Natural killer cell (primary cell): ENCODE data around the gene CCKAR. TPM values are rescaled to one million over a fixed set of nuclear protein-coding genes. Genes with fewer than 3 reads are reported as not detected.

Experiments
- ATAC-seq, 3 donors: fragments of 150-1000 bp in 2 of 3; fragments of 200-7000 bp in 1 of 3; cut with Tn5 transposase; 1 replicate in 1 of 3; 2 replicates in 2 of 3; pipeline ENCODE4 v1.10.0; 2021; ENCODE audit warnings: mild to moderate bottlenecking in 2 of 3, moderate library complexity in 2 of 3
- DNase-seq, 2 donors: peaks; one replicate each; pipeline versions ENCODE4 v3.0.0 to v3.0.0-alpha.2; 2013 to 2021; ENCODE audit warnings: mixed read lengths in 1 of 2
- H3K27ac ChIP-seq: one replicate; pipeline ENCODE4 v1.5.1; 2013; ENCODE audit warnings: mild to moderate bottlenecking, low read length
- H3K27me3 ChIP-seq: one replicate; pipeline ENCODE4 v1.6.1; 2013; ENCODE audit warnings: low read length; ENCODE audit not compliant: control insufficient read depth, insufficient read depth
- H3K36me3 ChIP-seq: one replicate; pipeline ENCODE4 v1.6.1; 2013; ENCODE audit warnings: low read length; ENCODE audit not compliant: control insufficient read depth, insufficient read depth
- H3K4me1 ChIP-seq: one replicate; pipeline ENCODE4 v1.6.1; 2013; ENCODE audit warnings: low read length; ENCODE audit not compliant: control insufficient read depth, insufficient read depth
- H3K4me3 ChIP-seq: one replicate; pipeline ENCODE4 v1.5.1; 2013; ENCODE audit warnings: low read length
- H3K9me3 ChIP-seq: one replicate; pipeline ENCODE4 v1.6.1; 2013; ENCODE audit warnings: low read length; ENCODE audit not compliant: control insufficient read depth, insufficient read depth
- H3K27ac Mint-ChIP-seq, 2 donors: one replicate each; pipeline ENCODE4 v1.8.0; 2022; ENCODE audit warnings: mild to moderate bottlenecking in 2 of 2, mixed read lengths in 2 of 2, moderate library complexity in 1 of 2
- H3K27me3 Mint-ChIP-seq, 2 donors: one replicate each; pipeline ENCODE4 v1.8.0; 2022; ENCODE audit warnings: low read depth in 2 of 2, mixed read lengths in 2 of 2
- H3K36me3 Mint-ChIP-seq: one replicate; pipeline ENCODE4 v1.8.0; 2022; ENCODE audit warnings: mixed read lengths
- H3K4me1 Mint-ChIP-seq, 2 donors: one replicate each; pipeline ENCODE4 v1.8.0; 2022; ENCODE audit warnings: mixed read lengths in 2 of 2
- H3K4me3 Mint-ChIP-seq: one replicate; pipeline ENCODE4 v1.8.0; 2022; ENCODE audit warnings: mild to moderate bottlenecking, moderate library complexity, mixed read lengths
- H3K9me3 Mint-ChIP-seq, 2 donors: one replicate each; pipeline ENCODE4 v1.8.0; 2022; ENCODE audit warnings: mixed read lengths in 2 of 2
- CTCF ChIP-seq: fragments of 200-600 bp; IDR thresholded peaks from one replicate; pipeline ENCODE4 v1.8.0; 2022; ENCODE audit warnings: antibody characterized with exemption
- WGBS: methylation state at CpG from one replicate; pipeline ENCODE4 v1.1.7; 2013; ENCODE audit warnings: missing lambda C conversion rate; ENCODE audit not compliant: insufficient coverage; 5-methylcytosine and 5-hydroxymethylcytosine counted together
- intact Hi-C: fragments of 100-400 bp; cut with micrococcal nuclease; formaldehyde crosslinking; loops from one replicate; pipeline ENCODE4 v1.14.2; 2022
- total RNA-seq, 4 donors: library from RNA; stranded (reverse); fragments of 120-200 nt in 1 of 4; gene quantifications; one replicate each; pipeline versions ENCODE4 v1.2.3 to v1.2.4, GENCODE V29; 2013 to 2022

Gene CCKAR
- total RNA-seq, 3 donors from 2014 or later (not counting 1 experiment from before 2014, with no cell fraction given), result not detected

- no peaks in the 10 kb centered on the region for H3K36me3 ChIP-seq
- H3K27ac Mint-ChIP-seq, result no peak overlapping the region
- 92% methylated on average over 10 of the region's 10 CpGs for WGBS
- H3K4me3 ChIP-seq, result no peak overlapping the region
- intact Hi-C loops, result no loop called here
- no peaks in the 10 kb centered on the region for H3K4me1 Mint-ChIP-seq
- H3K9me3 ChIP-seq, result no peaks in the 10 kb centered on the region
- H3K27me3 ChIP-seq, result no peaks in the 10 kb centered on the region
- no peak overlapping the region for H3K27ac ChIP-seq
- no peaks in the 10 kb centered on the region for H3K36me3 Mint-ChIP-seq
- H3K4me1 ChIP-seq, result no peaks in the 10 kb centered on the region
- peaks cover 0 to 11% of the 10 kb centered on the region in 2 donors for H3K27me3 Mint-ChIP-seq
- TF ChIP-seq CTCF, result no peak
- H3K9me3 Mint-ChIP-seq, result no peaks in the 10 kb centered on the region
- H3K4me3 Mint-ChIP-seq, result no peak overlapping the region
- no peak for DNase-seq
- ATAC-seq, result no peak
Measured at GRCh38 chr4:26466578-26467270, 23.6 kb downstream of the CCKAR start.

DNA sequence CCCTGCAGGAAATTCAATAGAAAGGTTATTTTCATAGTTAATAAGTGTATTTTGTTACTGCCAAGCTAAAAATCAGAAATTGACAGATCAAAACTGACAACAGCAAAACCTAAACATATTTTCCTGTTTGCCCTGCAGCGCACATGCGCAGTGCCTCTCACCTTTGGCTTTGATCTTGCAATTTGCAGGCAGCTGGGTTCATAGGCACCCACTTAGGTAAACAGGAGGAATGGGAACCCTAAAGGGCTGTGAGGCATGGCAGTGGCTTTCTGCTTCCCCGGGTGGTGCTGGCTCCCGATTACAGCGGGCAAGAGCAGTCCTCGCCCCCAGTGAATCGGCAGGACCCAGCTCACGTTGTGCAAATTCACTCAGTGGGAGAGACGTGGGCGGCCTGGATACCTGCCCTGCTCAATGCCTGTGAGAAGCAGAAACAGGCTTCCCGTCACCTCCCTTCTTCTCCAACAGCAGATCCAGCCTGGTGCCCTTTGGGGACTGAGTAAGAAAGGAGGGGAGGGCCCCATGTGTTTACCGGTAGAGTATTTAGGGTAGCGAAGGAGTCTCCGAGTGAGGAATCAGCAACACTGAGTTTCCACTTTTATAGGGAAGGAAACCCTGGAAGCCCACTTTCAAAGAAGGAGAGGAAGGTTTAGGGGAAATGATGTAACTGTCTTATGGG is 25.7 kb downstream of the CCKAR start:
- ATAC-seq (no peak), DNase-seq (no peak)
- Histone ChIP-seq H3K36me3 (no peaks in the 10 kb centered on the region), H3K4me1 (no peaks in the 10 kb centered on the region), H3K4me3 (no peak overlapping the region), H3K27me3 (no peaks in the 10 kb centered on the region), H3K27ac (no peak overlapping the region), H3K9me3 (no peaks in the 10 kb centered on the region)
- TF ChIP-seq CTCF, result no peak
- H3K36me3 Mint-ChIP-seq, result no peaks in the 10 kb centered on the region
- WGBS, result 94% methylated on average over 14 of the region's 14 CpGs
- peaks cover 0 to under 1% of the 10 kb centered on the region in 2 donors for H3K4me1 Mint-ChIP-seq
- intact Hi-C loops, result no loop called here
- H3K27me3 Mint-ChIP-seq, result peaks cover 0 to 7% of the 10 kb centered on the region in 2 donors
- no peak overlapping the region for H3K4me3 Mint-ChIP-seq
- H3K27ac Mint-ChIP-seq, result no peak overlapping the region
- no peaks in the 10 kb centered on the region for H3K9me3 Mint-ChIP-seq

DNA sequence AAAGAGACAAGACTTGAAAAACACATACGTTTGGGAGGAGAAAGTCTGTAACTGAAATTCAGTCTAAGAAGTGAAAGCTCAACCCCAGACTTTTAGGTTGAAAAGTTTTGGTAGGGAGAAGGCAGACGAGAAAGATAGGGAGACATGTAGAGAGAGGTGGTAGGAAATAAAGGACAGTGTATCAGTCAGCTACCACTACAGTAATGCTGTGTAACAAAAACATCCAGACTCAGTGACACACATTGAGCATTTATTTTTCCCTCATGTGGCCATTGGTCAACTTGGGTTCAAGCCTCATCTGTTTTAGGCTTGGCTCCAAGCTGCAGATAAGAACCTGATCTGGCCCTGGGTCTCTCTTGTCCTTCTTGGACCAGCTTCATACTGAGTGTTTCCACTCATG is 26.9 kb downstream of the CCKAR start:
- DNase-seq (no peak), ATAC-seq (no peak)
- H3K27ac Mint-ChIP-seq, result no peak overlapping the region
- Histone ChIP-seq H3K4me1 (peaks cover 5% of the 10 kb centered on the region), H3K27me3 (no peaks in the 10 kb centered on the region), H3K9me3 (no peaks in the 10 kb centered on the region), H3K4me3 (no peak overlapping the region), H3K36me3 (no peaks in the 10 kb centered on the region), H3K27ac (no peak overlapping the region)
- WGBS, result 90% methylated on average over 2 of the region's 2 CpGs
- no peaks in the 10 kb centered on the region for H3K36me3 Mint-ChIP-seq
- peaks cover 0 to 6% of the 10 kb centered on the region in 2 donors for H3K4me1 Mint-ChIP-seq
- peaks cover 0 to 7% of the 10 kb centered on the region in 2 donors for H3K27me3 Mint-ChIP-seq
- TF ChIP-seq CTCF, result no peak
- H3K4me3 Mint-ChIP-seq, result no peak overlapping the region
- intact Hi-C loops, result no loop called here
- H3K9me3 Mint-ChIP-seq, result no peaks in the 10 kb centered on the region
